ENCODE results near the gene SLC13A1. TPM values are rescaled to one million over a fixed set of nuclear protein-coding genes. Genes with fewer than 3 reads are reported as not detected.

Gene SLC13A1
- total and polyA plus RNA-seq, 8 donors: 0.04 to 0.20 (median 0.09) TPM; not detected in 5

- Histone ChIP-seq H3K36me3 (no peaks in the 10 kb centered on the region), H3K4me1 (no peaks in the 10 kb centered on the region), H3K4me3 (no peak overlapping the region), H3K9me3 (peaks cover 0 to 9% of the 10 kb centered on the region in 2 donors), H3K27ac (no peak overlapping the region), H3K27me3 (no peaks in the 10 kb centered on the region)
- ATAC-seq: no peak
- intact Hi-C loops (cut with DNase I): no loop called here
- DNase-seq: no peak
- no peak for TF ChIP-seq CTCF (IDR thresholded peaks at IDR 0.05)
Observed at GRCh38 chr7:123079021-123079420, 120.7 kb downstream of the SLC13A1 start.

- ATAC-seq: no peak
- no peak overlapping the region for H3K27ac ChIP-seq
- no peaks in the 10 kb centered on the region for H3K27me3 ChIP-seq
Observed at GRCh38 chr7:123075838-123076467, 123.8 kb downstream of the SLC13A1 start.

GRCh38 chr7:123070702-123071286, 129.0 kb downstream of the SLC13A1 start:
- no peak for TF ChIP-seq CTCF (IDR thresholded peaks at IDR 0.05)
- no peak for DNase-seq
- Histone ChIP-seq H3K27me3 (no peaks in the 10 kb centered on the region), H3K9me3 (peaks cover 0 to 7% of the 10 kb centered on the region in 2 donors), H3K4me3 (no peak overlapping the region), H3K4me1 (no peaks in the 10 kb centered on the region), H3K27ac (no peak overlapping the region), H3K36me3 (no peaks in the 10 kb centered on the region)
- ATAC-seq: no peak
- intact Hi-C loops (cut with DNase I): no loop called here

More at GRCh38 chr7:123075838-123076467, 123.8 kb downstream of the SLC13A1 start:
- no peaks in the 10 kb centered on the region for H3K4me1 ChIP-seq
- intact Hi-C loops (cut with DNase I): no loop called here
- H3K9me3 ChIP-seq: peaks cover 0 to 4% of the 10 kb centered on the region in 2 donors
- TF ChIP-seq CTCF (IDR thresholded peaks at IDR 0.05): no peak
- no peak overlapping the region for H3K4me3 ChIP-seq
- H3K36me3 ChIP-seq: no peaks in the 10 kb centered on the region
- no peak for DNase-seq

- no peak overlapping the region for H3K27ac ChIP-seq
- no peaks in the 10 kb centered on the region for H3K36me3 ChIP-seq
- ATAC-seq (no peak), DNase-seq (no peak)
- TF ChIP-seq CTCF (IDR thresholded peaks at IDR 0.05): no peak
- no peak overlapping the region for H3K4me3 ChIP-seq
- no peaks in the 10 kb centered on the region for H3K27me3 ChIP-seq
- H3K4me1 ChIP-seq: no peaks in the 10 kb centered on the region
- peaks cover 0 to 7% of the 10 kb centered on the region in 2 donors for H3K9me3 ChIP-seq
- intact Hi-C loops (cut with DNase I): no loop called here
Observed at GRCh38 chr7:123067814-123068213, 132.0 kb downstream of the SLC13A1 start.

Other genes starting within 250 kb of the SLC13A1 start
- gene TAS2R16, start 204.3 kb downstream of the SLC13A1 start, total RNA-seq: not detected
- not detected for gene TAS2R16, start 204.3 kb downstream of the SLC13A1 start, polyA plus RNA-seq (ENCODE audit: insufficient read length in 6 of 6)

All from left lung (tissue), 10 donors.